Esophagus muscularis mucosa (tissue), 4 donors: ENCODE results near the gene ARRDC2.

Experiments
- CTCF ChIP-seq, 3 experiments: fragments of 200-600 bp in 2 of 3; fragments of 450-650 bp in 1 of 3; sonication (generic) in 2 of 3; IDR thresholded peaks; one replicate each; pipeline ENCODE4 v1.5.1; 2017 to 2019; ENCODE audit warnings: antibody characterized with exemption in 3 of 3, mild to moderate bottlenecking in 2 of 3, moderate library complexity in 1 of 3
- EP300 ChIP-seq: sonication (generic); formaldehyde crosslinking; IDR thresholded peaks from one replicate; pipeline ENCODE4 v1.6.1; 2017; ENCODE audit warnings: antibody characterized with exemption
- POLR2A ChIP-seq: fragments of 450-650 bp; IDR thresholded peaks from one replicate; pipeline ENCODE4 v1.6.1; 2017; ENCODE audit warnings: antibody characterized with exemption, moderate library complexity, mild to moderate bottlenecking, low read depth

DNA sequence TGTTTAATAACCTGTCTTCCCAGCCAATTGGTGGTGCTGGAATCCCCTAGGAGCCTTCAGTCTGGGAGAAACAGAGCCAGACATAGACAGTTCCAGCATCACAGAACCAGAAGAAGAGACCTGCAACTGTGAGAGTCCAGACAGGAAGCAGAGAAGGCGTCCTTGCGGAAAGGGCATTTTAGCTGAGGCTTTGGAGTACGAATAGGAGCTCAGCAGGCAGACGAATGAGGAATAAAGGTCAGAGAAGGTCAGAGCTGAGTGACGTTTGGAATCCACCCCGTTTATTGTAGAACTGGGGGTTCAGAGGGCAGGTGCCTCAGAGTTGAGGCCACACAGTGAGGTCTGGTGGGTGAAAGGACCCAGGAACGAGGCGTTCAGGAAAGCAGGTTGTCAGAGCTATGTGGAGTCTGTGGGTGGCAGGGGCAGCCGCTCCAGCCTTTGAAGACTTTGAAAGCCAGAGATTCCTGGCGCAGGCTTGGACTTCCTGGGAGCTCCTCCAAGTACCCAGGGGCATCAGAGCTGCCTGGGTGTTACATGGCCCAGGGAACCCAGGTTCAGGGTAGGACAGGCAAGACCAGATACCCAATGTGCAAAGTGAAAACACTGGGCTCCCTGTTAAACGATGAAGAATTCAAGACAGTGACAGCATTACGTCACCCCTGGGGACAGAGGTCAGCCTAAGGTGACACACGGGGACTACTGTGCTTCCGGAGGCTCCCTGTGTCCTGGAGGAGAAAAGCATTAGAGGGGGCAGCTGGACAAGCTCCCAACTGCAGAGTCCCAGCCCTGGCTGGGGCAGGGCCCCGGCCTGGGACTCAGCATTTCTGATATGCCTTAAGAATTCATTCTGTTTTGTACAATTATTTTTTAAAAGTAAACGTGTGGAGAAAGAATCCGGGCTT is 5.5 kb downstream of the ARRDC2 start:
- TF ChIP-seq CTCF (IDR thresholded peaks at IDR 0.05) (no peak), POLR2A (no peak), EP300 (no peak)
